Lower lobe of right lung (tissue), 2 donors: ENCODE measurements around the gene KCNA2. TPM values are rescaled to one million over a fixed set of nuclear protein-coding genes. Genes with fewer than 3 reads are reported as not detected.

Experiments
- ATAC-seq, 2 donors: fragments of 200-7000 bp; cut with Tn5 transposase; one replicate each; pipeline ENCODE4 v1.9.1; 2020 to 2022; ENCODE audit warnings: mild to moderate bottlenecking in 2 of 2, moderate library complexity in 2 of 2
- DNase-seq: peaks from one replicate; pipeline ENCODE4 v3.0.0-alpha.2; 2020
- H3K27ac ChIP-seq: fragments of 200-600 bp; one replicate; pipeline ENCODE4 v1.8.0; 2022
- H3K27me3 ChIP-seq: fragments of 200-600 bp; one replicate; pipeline ENCODE4 v1.8.0; 2022; ENCODE audit warnings: low read depth
- H3K36me3 ChIP-seq: fragments of 200-600 bp; one replicate; pipeline ENCODE4 v1.8.0; 2022; ENCODE audit warnings: mild to moderate bottlenecking
- H3K4me1 ChIP-seq: fragments of 200-600 bp; one replicate; pipeline ENCODE4 v1.8.0; 2022
- H3K4me3 ChIP-seq: fragments of 200-600 bp; one replicate; pipeline ENCODE4 v1.8.0; 2022; ENCODE audit warnings: mild to moderate bottlenecking
- H3K9me3 ChIP-seq: fragments of 200-600 bp; one replicate; pipeline ENCODE4 v1.8.0; 2022
- CTCF ChIP-seq: fragments of 200-600 bp; IDR thresholded peaks from one replicate; pipeline ENCODE4 v1.8.0; 2022; ENCODE audit warnings: antibody characterized with exemption, mild to moderate bottlenecking
- intact Hi-C: fragments of 100-400 bp; cut with DNase I; formaldehyde crosslinking; loops from one replicate; pipeline ENCODE4 v1.11.0; 2022
- total RNA-seq: library from RNA; stranded (reverse); fragmentation: NEBNext Ultra II Directional; extraction: Animal tissue kit (Norgen Biotek cat#: 25700); gene quantifications from one replicate; pipeline ENCODE4 v1.2.1, GENCODE V29; 2021
- donor health status: DM: no; HTN: yes; CAD: no; lungs with severe emphysema.

Gene KCNA2
- total RNA-seq, 1 donor from 2014 or later, result 0.77 TPM

GRCh38 chr1:110612060-110612745 is 6.0 kb upstream of the KCNA2 start:
- H3K9me3 ChIP-seq, result no peaks in the 10 kb centered on the region
- H3K27me3 ChIP-seq, result peaks cover 36% of the 10 kb centered on the region
- DNase-seq (no peak), ATAC-seq (peak; percentile 17 to 36)
- H3K27ac ChIP-seq, result no peak overlapping the region
- no peaks in the 10 kb centered on the region for H3K4me1 ChIP-seq
- TF ChIP-seq CTCF, result no peak
- no peaks in the 10 kb centered on the region for H3K36me3 ChIP-seq
- no peak overlapping the region for H3K4me3 ChIP-seq
- intact Hi-C loops, result no loop called here

- Histone ChIP-seq H3K27ac (no peak overlapping the region), H3K36me3 (no peaks in the 10 kb centered on the region), H3K4me1 (peaks cover 13% of the 10 kb centered on the region), H3K4me3 (no peak overlapping the region), H3K27me3 (peaks cover 50% of the 10 kb centered on the region), H3K9me3 (no peaks in the 10 kb centered on the region)
- no peak for TF ChIP-seq CTCF
- ATAC-seq (no peak), DNase-seq (no peak)
- intact Hi-C loops, result no loop called here
Measured at GRCh38 chr1:110610696-110611286, 4.6 kb upstream of the KCNA2 start.

DNA sequence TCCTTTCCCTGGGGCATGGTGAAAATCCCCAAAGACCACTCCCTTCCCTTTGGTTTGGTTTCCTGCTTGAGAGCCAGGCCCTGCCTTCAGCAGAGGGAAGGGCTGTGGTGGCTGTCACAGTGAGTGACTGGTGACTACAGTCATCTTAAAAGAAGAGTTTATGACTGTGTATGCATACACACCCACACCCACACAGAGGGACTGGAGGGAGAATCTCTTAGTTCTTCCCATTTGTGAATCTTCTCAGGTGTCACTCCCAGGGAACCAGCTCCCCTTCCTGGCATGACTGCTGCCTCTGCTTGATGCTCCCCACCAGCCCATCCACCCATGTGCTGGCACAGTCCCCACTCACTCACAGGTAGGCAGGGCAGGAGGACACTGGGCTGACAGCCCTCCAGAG is 3.9 kb upstream of the KCNA2 start:
- Histone ChIP-seq H3K4me1 (peaks cover 16% of the 10 kb centered on the region), H3K9me3 (no peaks in the 10 kb centered on the region), H3K27me3 (peaks cover 50% of the 10 kb centered on the region), H3K36me3 (no peaks in the 10 kb centered on the region), H3K27ac (no peak overlapping the region), H3K4me3 (no peak overlapping the region)
- TF ChIP-seq CTCF, result no peak
- intact Hi-C loops, result no loop called here
- no peak for ATAC-seq
- DNase-seq, result no peak

GRCh38 chr1:110608247-110608646 is 2.1 kb upstream of the KCNA2 start:
- H3K36me3 ChIP-seq, result no peaks in the 10 kb centered on the region
- ATAC-seq, result no peak
- no peak overlapping the region for H3K27ac ChIP-seq
- no peak for TF ChIP-seq CTCF
- H3K9me3 ChIP-seq, result no peaks in the 10 kb centered on the region
- no peak for DNase-seq
- peaks cover 16% of the 10 kb centered on the region for H3K4me1 ChIP-seq
- peaks cover 63% of the 10 kb centered on the region for H3K27me3 ChIP-seq
- intact Hi-C loops, result no loop called here
- H3K4me3 ChIP-seq, result no peak overlapping the region

DNA sequence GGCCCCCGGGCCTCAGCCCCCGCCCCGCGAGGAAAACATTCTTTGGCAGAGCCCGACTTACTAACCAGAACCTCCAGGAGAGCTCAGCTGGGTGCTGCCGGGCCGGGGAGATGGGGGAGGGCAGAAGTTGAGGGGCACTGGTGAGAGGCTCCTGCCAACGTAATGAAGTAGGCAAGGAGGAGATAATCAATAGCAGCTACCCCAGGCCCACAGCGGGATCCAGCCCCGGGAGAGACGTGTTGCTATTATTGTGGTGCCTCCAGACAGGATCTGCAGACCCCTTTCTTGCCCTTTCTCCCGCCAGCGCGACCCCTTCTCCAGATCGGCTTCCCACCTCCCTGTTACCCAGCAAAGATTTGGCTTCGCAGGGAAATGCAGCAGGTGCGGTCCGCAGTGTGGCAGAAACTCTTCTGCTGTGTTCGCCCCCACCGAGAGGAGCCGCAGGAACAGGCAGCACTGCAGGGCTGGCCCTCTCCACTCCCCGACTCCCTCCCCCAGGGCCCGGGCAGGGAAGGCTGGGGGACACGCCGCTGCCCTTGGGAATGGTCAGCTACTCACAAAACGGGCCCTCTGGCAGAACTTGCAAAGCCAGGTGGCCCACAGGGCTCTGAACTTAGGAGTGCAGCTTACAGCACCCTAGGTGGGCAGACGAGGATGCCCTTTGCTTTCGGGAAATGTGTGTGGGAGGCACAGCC is 1.5 kb upstream of the KCNA2 start:
- no peak for TF ChIP-seq CTCF
- Histone ChIP-seq H3K27me3 (peaks cover 65% of the 10 kb centered on the region), H3K27ac (no peak overlapping the region), H3K4me3 (peak overlapping the region; percentile 62), H3K36me3 (no peaks in the 10 kb centered on the region), H3K9me3 (no peaks in the 10 kb centered on the region), H3K4me1 (peaks cover 16% of the 10 kb centered on the region)
- intact Hi-C loops, result no loop called here
- DNase-seq (no peak), ATAC-seq (peak in 1 of 2 donors; percentile 20)
